Measurements from ENCODE around the gene ABHD4.
"Not testable (repeated sequence)": the region's sequence is repeated elsewhere in the genome, so short reads cannot be mapped to it uniquely, and the experiment has no call there.

The ABHD4 gene

DNA sequence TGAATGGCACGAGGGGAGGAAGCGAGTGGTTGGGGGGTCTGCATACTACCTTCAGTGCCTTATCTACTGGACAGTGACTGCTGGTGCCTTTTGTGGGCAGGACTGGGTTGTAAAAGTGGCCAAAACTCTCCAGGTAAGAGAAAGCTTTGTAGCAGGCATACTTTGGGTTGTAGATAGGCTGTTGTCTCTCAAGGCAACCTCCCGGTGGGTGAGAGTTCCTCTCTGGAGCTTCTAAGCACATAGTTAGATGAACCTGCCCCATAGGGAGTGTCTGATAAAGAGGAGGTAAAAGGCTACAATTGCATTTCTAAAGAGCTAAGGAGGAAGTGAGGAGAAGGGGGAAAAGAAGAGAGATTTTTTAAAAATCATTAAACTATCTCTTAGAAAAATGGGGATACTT is 4.9 kb upstream of the ABHD4 start:
- no peak for DNase-seq

DNA sequence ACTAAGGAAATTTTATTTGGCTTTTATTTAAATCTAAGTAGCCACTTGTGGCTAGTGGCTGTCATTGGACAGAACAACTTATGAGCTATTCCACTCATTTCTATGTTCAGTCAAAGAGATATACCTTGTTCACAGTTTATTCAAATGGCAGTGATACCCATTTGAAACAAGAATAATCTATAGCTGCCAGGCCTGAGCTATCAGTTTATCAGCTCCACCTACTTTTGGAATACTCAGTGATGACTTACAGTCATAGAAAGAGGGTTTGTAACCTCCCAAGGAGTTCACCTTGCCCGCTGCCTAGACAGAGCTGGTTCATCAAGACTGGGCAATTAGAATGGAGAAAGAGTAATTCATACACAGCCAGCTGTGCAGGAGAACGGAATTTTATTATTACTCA is 4.5 kb upstream of the ABHD4 start:
- DNase-seq: no peak

DNA sequence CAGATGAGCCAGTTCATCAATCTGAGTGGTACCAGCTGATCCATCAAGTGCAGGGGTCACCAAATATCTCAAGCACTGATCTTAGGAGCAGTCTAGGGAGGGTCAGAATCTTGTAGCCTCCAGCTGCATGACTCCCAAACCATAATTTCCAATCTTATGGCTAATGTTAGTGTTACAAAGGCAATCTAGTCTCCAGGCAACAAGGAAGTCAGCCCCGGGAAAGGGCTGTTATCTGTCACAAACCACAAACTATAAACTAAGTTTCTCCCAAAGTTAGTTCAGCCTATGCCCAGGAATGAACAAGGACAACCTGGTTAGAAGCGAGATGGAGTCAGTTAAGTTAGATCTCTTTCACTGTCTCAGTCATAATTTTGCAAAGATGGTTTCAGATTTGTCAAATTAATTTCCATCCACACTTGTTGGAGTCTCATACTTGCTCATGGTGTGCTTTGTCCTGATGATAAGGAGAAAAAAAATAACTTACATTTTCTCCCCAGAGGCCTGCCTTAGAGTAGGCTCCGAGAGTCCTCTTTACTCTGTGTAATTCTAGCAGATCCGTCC is 3.9 kb upstream of the ABHD4 start:
- no peak for DNase-seq

DNA sequence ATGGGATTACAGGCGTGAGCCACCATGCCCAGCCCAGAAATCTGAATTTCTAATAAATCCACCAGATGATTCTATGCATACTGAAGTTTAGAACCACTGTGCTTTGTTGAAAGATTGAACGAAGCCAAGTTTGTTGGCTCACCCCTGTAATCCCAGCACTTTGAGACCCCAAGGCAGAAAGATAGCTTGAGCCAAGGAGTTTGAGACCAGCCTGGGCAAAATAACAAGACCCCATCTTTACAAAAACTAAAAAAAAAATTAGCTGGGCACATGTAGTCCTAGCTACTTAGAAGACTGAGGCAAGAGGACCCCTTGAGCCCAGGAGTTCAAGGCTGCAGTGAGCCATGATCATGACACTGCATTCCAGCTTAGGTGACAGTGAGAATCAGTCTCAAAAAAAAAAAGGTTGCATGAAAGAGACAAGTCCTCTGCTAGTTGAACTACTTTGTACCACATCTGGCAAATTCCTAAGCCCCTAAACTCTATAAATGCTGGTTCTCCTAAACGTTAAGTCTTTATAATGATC is 1.7 kb upstream of the ABHD4 start:
- no peak for DNase-seq

DNA sequence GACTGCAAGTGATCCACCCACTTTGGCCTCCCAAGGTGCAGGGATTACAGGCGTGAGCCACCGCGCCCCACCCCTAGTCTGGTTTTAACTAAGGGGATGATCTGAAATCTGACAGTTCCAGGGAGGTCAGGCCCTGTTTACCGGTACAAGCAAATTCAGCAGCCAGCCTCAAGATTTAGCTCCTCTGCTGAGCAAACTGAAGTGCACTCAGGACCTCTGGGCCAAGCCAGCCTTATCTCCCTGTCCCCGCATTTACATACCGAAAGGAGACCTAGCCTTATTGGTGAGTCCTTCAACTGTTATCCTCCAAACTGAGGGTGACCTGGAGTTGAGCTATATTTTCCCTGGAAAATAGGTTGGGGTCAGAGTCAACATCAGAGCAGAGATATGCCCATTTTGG is 835 bp upstream of the ABHD4 start:
- no peak for DNase-seq

DNA sequence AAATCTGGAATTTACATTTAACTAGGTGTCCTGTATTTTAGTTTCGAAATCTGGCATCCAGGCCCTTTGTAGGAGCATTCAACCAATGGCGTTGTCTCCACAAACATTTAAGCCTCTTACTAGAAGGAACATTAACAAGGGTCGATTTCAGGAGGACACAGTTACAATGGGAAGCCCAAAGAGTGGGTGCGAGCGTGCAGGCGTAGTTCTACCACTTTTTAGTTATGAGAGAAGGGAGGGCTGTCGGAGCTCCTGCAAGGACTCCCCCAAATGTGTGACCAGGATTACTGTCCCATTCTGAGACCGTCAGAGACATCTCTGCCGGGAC is 365 bp upstream of the ABHD4 start:
- no peak for DNase-seq

DNA sequence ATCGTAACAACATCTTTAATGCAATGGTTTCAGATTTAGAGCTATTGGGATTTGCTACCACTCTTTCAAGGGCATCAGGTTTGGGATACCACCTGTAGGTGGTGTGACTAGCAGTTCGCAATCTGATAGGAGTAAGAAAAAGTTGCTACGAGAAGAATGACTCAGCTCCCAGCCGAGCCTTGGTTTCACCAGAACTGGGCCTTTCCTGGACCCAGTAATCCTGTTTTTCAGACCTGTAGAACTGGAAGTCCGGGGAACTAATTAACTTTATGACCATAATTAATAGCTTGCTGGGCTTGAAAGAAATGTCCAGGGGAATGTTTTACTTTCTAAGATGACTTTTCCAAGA is 770 bp downstream of the ABHD4 start:
- DNase-seq: no peak

DNA sequence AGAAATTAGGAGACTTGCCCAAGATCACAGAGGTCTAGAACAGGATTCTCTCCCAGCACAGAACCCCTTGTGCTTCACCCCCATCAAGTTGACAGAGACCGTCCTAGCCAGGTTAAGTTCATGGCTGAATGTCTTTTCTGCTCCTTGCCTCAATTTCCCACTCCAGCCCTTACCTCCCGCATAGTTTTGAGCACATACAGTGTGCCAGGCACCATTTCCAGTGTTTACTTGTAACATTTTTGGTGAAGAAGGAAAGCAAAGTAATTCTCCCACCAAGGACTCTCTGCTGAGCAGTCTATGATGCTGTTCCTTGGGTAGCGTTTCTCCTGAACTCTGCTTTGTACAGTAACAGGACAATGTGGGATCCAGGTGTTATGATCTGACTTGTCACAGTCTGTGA is 1.2 kb downstream of the ABHD4 start:
- DNase-seq: no peak

DNA sequence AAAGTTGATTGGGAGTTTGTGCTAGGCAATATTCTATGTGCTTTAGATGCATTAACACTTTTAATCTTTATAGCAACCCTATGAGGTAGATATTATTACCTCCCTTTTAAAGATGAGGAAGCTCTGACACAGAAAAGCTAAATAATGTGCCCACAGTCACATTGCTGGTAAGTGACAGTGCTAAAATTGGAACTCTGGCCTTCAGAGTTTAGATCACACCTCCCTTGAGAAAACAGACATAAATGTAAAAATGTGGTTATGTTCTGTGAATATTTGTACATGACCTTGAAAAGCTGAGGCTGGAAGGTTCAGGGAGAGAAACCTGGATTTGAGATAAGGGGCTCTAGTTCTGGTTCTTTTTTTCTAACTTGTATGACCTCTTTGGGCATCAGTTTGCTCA is 1.9 kb downstream of the ABHD4 start:
- no peak for DNase-seq

DNA sequence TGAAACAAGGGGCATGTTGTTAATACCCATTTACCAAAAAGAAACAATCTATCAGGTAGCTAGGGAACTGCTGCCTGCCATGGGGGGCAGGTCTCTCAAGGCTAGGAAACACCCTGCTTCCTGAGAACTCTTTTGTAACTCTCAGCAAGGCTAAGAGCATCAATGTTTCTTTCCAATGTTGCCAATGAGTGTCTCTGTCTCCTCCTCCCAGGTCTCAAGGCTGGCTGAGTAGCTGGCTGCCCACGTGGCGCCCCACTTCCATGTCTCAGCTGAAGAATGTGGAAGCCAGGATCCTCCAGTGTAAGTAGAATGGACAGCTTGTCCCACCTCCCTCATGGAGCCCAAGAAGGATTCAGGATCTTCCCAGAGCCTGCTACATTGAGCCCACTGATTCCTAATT is 3.4 kb downstream of the ABHD4 start:
- DNase-seq: no peak

DNA sequence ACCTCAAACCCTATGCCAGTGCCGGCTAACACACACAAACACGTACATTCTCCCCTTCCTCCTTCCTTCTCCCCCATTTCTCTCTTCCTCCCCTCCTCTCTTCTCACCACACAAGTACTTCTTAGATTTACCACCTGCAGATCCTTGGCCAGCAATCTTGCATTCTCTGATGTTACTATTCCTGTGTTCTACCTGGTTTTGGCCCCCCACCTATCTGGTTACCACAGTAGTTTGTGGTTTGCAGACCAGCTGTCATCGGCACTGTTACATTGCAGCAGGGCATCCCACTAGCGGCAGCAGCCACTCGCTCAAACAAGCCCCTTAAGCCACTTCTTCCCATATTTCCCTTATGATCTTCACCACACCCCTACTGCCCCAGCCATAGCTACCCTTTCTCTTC is 3.9 kb downstream of the ABHD4 start:
- DNase-seq: no peak

DNA sequence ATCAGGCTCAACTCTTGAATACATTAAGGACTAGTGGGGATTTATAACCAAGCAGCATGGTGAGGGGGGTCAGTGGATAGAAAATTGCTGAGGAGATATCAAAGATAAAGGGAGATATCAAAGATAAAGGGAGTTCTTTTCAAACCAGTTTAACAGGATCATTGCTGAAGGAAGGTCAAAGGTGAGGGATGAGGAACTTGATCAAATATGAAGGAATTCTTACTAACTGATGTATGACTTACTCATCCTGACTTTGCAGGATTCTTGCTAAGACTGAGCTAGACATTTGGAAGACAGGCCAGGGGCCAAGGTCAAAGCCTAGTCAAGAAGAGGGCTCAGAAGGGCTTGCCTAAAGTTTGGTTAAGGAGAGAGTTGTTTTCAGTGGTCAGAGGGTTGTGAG is 4.8 kb downstream of the ABHD4 start:
- no peak for DNase-seq

DNA sequence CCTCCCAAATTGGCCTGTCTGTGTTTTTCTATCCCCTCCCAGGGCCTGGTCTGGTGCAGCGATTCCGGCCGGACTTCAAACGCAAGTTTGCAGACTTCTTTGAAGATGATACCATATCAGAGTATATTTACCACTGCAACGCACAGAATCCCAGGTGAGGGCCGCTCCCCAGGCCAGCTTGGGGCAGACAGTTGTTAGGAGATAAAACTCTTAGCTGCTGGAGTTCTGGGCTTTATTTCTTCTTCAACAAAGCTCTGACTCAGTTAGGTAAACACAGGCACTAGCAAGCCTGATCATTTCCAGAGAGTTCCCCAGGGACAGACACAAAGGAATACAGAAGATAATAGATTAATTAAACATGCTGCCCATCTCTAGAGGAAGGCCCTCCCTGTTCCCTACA is 8.3 kb downstream of the ABHD4 start:
- no peak for DNase-seq

DNA sequence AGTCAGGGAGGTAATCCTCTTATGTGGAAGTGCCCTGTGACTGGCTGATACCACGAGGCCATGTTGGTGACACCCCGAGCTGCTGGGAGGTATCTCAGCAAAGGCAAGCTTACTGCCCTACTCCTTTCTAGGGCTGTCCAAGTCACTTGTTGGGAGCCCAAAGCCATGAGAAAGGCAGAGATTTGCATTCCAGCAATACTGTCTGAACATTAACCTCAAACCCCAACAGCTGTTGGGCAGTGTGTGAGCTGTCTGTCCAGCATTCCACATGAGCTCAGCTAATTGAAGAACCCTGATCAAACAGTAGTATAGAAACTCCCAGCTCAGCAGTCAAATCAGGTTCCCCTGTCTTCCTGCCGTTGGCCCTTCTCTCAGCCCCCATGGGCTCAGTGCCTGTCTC is 9.2 kb downstream of the ABHD4 start:
- DNase-seq: no peak

DNA sequence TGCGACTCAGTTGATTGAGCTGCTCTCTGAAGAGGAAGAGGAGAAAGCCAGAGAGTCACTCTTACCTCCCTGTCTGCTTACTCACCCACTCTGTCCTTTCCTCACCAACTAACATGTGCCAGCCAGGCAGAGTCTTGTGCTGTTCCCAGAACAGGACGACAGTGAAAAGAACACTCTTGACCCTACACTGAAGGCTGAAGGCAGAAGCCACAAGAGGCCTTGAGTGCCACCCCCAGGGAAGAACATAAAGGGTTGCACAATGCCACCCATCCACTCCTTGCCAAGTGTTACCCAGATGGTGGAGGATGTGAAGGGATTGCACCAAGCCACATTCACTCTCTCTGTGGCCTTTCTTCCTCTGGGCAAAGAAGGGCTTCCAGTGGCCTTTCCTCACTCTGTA is 12.8 kb downstream of the ABHD4 start:
- no peak for DNase-seq

DNA sequence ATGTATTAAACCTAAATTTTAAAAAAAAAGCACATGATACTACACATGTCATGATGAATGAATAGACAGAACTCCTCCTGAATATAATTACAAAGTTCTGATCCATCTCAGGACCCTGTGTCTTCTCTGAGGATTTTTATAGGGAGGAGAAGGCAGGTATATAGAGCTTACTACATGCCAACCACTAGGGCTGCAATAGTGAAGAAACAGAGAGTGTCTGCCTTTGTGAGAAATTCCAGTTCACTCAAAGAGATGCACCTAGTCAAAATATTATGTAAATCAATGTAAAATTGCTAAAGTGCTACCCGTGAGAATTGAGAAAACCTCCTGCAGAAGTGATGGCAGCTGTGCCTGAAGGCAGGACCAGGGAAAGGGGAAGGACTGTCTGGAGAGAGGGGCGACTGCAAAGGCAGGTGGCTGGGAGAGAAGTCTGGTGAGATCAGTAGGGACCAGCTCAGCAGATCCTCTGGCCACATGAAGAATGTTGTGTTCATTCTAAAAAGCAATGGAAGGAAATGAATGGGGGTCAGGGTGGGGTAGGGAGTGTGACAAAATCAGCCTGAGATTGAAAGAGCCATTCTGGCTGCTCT is 15.1 kb downstream of the ABHD4 start:
- DNase-seq: no peak

DNA sequence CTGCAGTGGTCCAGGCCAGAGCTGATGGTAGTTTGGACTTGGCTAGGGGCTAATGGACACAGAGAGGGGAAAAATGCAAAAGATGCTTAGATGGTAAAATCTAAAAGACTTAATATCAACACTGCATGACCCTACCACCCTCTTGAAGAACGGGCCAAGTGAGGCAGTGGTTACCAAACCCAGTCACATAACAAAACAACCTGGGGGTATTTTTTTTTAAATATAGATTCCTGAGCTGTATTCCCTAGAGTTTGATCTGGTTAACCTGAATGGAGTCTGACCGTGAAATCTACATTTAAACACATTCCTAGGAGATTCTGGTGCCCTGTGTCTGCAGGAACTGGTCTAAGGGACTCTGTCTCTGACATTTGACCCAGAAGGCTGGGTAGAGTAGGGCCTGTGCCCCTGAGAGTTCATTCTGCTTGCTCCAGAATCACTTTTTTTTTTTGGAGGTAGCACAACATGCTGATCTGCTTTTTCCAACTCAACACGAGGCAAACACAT is 15.7 kb downstream of the ABHD4 start:
- no peak for DNase-seq

DNA sequence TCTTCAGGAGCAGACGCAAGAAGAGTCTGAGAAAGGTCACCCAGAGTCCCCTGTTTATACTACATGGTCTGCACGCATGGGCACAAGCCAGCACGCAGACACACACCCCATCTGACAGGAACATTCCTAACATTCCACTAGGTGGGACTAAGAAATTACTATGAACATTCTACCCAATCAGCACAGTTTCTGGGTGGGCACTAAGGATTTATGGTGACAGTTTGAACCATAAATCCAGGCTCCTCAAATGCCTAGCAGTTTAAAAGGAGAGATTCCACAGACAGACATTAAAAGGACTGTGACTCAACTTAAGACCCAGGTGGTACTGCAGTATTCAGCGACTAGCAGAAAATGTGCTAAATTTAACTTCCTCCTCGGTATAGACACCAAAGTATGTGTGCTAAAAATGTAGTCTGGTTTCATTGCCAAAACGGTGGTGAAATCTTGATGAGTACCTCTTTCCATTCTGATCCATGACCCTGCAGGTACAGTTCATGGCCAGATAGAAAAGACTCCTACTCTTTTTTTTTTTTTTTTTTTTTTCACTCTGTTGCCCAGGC is 16.2 kb downstream of the ABHD4 start:
- DNase-seq: no peak

DNA sequence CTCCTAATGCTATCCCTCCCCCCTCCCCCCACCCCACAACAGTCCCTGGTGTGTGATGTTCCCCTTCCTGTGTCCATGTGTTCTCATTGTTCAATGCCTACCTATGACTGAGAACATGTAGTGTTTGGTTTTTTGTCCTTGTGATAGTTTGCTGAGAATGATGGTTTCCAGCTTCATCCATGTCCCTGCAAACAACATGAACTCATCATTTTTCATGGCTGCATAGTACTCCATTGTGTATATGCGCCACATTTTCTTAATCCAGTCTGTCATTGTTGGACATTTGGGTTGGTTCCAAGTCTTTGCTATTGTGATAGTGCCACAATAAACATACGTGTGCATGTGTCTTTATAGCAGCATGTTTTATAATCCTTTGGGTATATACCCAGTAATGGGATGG is 17.7 kb downstream of the ABHD4 start:
- not testable (repeated sequence) for DNase-seq

DNA sequence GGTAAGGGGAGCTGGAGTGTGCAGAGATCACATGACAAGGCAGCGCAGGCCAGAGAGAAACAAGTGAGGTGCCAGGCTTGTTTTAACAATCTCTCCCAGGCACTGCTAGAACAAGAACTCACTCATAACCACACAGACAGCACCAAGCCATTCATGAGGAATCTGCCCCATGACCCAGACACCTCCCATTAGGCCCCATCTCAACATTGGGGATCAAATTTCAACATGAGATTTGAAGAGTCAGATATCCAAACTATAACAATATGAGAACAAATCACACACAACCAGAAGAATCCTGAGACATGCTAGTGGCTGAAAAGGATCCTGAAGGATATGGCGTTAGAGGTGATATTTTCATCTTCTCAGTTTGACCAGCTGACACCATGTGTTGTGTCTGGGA is 24.2 kb downstream of the ABHD4 start:
- DNase-seq: no peak

DNA sequence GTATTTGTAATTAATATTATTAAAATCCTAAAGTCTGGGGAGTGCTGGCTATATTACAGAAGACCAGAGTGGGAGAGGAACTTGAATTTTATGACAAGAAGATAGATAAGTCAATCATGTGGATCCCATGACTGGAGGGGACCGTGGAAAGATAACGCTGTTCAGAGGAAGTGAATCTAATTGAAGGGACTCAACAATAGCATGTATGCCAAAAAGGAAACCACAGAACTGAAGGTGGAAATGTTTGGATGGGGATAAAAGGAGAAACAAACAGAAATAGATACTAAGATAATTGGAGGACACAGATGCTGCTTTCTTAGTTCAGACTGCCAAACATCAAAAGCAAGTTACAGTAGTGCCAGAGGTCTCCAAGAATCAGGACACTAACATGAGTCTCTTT is 24.9 kb downstream of the ABHD4 start:
- no peak for DNase-seq

DNA sequence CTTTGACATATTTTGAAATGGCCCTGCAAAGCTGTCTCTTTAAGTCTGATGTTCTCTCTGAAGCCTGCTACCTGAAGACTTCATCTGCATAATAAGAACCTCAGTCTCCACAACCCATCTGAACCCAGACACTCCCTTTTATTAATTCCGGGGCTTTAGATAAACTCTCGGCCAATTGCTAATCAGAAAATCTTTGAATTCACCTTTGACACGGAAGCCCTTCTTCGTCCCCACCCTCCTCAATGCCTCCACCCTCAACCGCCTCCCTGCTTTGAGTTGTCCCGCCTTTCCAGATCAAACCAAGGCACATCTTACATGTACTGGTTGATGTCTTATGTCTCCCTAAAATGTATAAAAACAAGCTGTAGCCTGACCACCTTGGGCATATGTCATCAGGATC is 28.5 kb downstream of the ABHD4 start:
- no peak for DNase-seq

DNA sequence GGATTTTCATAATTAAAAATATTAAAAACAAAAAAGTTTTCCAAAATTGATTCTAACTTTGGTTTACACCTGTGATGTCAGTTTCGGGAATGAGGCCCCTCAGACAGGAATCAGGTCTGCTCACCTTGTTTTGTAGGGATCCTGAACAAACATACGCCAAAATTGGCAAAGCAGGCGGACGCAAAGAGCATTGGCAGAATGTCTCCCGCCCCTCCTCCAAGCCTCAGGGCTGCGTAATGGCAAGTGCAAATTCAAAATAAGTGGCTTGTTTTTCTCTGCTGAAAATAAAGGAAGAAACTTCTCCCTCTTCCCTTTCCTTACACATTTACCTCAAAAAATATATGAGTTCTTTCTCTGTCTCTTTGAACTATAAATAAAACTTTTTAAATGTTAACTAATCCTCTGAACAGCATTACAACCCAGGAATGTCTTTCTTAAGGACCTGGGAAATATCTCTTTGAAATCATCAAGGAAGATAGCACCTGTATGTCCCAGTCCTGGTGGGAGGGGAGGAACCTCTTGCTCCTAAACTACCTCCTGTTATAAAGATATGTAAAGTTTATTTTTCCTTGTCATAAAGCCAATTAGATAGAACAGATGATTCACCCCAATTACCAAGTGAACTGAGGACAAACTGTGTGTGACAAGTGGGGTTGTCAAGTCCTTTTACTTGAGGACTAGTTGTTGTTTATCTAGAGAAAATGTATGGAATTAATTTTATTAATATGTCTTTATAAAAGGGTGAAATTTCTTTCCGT is 29.6 kb downstream of the ABHD4 start:
- no peak for DNase-seq

DNA sequence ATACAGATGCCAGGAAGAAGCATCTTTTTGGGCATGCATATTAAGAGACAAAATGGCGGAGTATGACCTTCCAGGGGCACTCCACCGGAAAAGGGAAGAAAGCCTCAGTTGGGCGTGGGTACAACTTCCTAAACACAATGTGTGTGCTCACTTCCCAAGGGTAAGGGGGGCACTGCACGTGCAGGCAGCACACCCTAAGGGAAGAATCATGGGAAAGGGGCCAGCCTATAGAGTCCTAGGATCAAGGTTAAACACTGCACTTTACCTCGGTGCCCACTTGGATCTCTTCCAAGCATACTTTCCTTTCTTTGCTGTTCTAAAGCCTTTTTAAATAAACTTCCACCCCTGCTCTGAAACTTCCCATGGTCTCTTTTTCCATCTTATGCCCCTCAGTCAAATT is 31.3 kb downstream of the ABHD4 start:
- no peak for DNase-seq
